ENCODE measurements around the gene SHISAL1. TPM values are rescaled to one million over a fixed set of nuclear protein-coding genes. Genes with fewer than 3 reads are reported as not detected.

Gene SHISAL1
- total and polyA plus RNA-seq, 2 donors (not counting 3 experiments of a cell fraction or from before 2014, with no cell fraction given): 0.01 to 0.07 TPM

DNA sequence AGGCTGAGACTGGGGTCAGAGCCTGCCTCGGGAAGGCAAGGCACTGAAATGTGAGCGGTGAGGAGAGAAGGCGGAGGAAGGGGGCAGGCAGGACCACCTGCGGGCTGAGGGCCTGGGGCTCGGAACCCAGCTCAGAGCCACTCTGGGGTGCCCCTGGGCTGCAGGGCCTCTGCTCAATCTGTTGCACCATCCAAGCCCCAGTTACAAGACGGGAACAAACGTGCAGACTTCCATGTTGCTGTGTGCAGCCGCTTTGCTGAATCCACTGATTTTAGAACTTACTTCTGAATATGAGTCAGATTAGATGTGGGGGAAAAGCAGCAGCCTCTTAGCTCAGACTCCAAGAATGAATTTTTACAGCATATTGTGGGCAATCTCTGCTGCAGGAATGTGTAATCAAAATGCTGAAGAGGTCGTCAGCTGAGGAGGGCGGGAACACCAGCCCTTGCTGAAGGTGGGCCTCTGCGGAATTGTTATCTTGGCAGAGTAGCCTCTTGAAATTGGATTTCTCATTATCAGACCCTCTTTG, 110.4 kb downstream of the SHISAL1 start:
- POLR2A ChIA-PET: no interaction called here
- H3K36me3 ChIP-seq (ENCODE audit: control insufficient read depth in 2 of 2, extremely low read depth in 1 of 2, insufficient read depth in 2 of 2, low read length in 2 of 2): no peaks in the 10 kb centered on the region
- intact Hi-C loops (cut with micrococcal nuclease): no loop called here
- CTCF ChIA-PET: no interaction called here
- no peak for TF ChIP-seq MYC (IDR thresholded peaks at IDR 0.05; ENCODE audit: low read depth, low read length)
- TF ChIP-seq, protein P1, sequence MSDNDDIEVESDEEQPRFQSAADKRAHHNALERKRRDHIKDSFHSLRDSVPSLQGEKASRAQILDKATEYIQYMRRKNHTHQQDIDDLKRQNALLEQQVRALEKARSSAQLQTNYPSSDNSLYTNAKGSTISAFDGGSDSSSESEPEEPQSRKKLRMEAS (IDR thresholded peaks at IDR 0.05; ENCODE audit: insufficient read depth, insufficient read length): no peak
- TF ChIP-seq FOS (IDR thresholded peaks at IDR 0.05; ENCODE audit: borderline replicate concordance, insufficient read depth, low read length): no peak
- H2AFZ ChIP-seq (ENCODE audit: low read depth, low read length): no peak overlapping the region
- no peak overlapping the region for H3K4me3 ChIP-seq (replicated peaks in 1 of 3; ENCODE audit: insufficient read depth in 1 of 3, low read depth in 1 of 3, low read length in 3 of 3)
- H3K27me3 ChIP-seq (ENCODE audit: control insufficient read depth in 2 of 2, insufficient read depth in 2 of 2, low read length in 2 of 2): no peaks in the 10 kb centered on the region
- no peaks in the 10 kb centered on the region for H3K79me2 ChIP-seq (ENCODE audit: control insufficient read depth, insufficient read depth, low read length)
- H3K9me1 ChIP-seq (replicated peaks; ENCODE audit: control insufficient read depth, extremely low read depth, insufficient read depth, low read length): no peaks in the 10 kb centered on the region
- no TSS peak for BruUV-seq (replicated peaks)
- H3K9ac ChIP-seq (replicated peaks; ENCODE audit: extremely low read depth, insufficient read depth, low read length): no peak overlapping the region
- H3K27ac ChIP-seq (ENCODE audit: insufficient read depth, low read depth, low read length): no peak overlapping the region
- FAIRE-seq: no peak
- no peak for DNase-seq (ENCODE audit: low read depth, low spot score)
- H4K20me1 ChIP-seq (replicated peaks; ENCODE audit: control insufficient read depth, extremely low read depth, insufficient read depth, low read length): no peaks in the 10 kb centered on the region
- no peaks in the 10 kb centered on the region for H3K4me1 ChIP-seq (ENCODE audit: control insufficient read depth, extremely low read depth, insufficient read depth, low read length)
- dilution Hi-C loops (cut with MboI; ENCODE audit: extremely low pct_ligation_motif_present, low sequenced_read_pairs): no loop called here
- no peaks in the 10 kb centered on the region for H3K9me3 ChIP-seq (replicated peaks; ENCODE audit: control insufficient read depth, insufficient read depth, low read length)
- H3K4me2 ChIP-seq (ENCODE audit: insufficient read depth, low read length): no peak overlapping the region

DNA sequence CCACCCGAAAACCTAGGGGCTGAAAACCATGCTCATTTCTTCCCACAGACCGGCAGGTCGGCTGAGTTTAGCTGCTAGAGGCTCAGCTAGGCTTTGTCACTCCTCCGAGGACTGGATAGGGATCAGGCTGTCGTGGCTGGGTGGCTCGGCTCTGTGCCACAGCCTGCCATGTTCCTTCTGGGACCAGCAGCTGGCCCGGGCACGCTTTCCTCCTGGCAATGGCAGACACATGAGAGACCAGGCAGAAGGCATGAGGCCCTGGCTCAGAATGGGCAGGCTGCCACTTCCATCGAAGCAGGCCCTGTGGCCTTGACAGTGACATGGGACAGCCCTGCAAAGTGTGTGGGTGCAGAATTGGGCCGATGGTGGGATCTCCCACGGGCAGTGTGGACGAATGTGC, 111.1 kb downstream of the SHISAL1 start:
- no peak overlapping the region for H3K4me3 ChIP-seq (replicated peaks in 1 of 3; ENCODE audit: insufficient read depth in 1 of 3, low read depth in 1 of 3, low read length in 3 of 3)
- DNase-seq (ENCODE audit: low read depth, low spot score) (no peak), FAIRE-seq (no peak)
- no peaks in the 10 kb centered on the region for H3K9me1 ChIP-seq (replicated peaks; ENCODE audit: control insufficient read depth, extremely low read depth, insufficient read depth, low read length)
- no peak for TF ChIP-seq CTCF (IDR thresholded peaks at IDR 0.05; ENCODE audit: extremely low read depth in 1 of 2, insufficient read depth in 1 of 2, low read depth in 1 of 2, low read length in 2 of 2)
- TF ChIP-seq FOS (IDR thresholded peaks at IDR 0.05; ENCODE audit: borderline replicate concordance, insufficient read depth, low read length): no peak
- TF ChIP-seq POLR2AphosphoS5 (IDR thresholded peaks at IDR 0.05; ENCODE audit: insufficient read depth, low read depth, low read length): no peak
- no peak for TF ChIP-seq GATA2 (IDR thresholded peaks at IDR 0.05; ENCODE audit: insufficient read depth, insufficient read length, low read depth, low read length)
- no peak for TF ChIP-seq JUN (IDR thresholded peaks at IDR 0.05; ENCODE audit: borderline replicate concordance, insufficient read depth, insufficient read length, low read depth)
- TF ChIP-seq, protein P1 (IDR thresholded peaks at IDR 0.05; ENCODE audit: insufficient read depth, insufficient read length): no peak
- TF ChIP-seq MYC (IDR thresholded peaks at IDR 0.05; ENCODE audit: low read depth, low read length): no peak
- no peak for TF ChIP-seq EZH2 (IDR thresholded peaks at IDR 0.05; ENCODE audit: borderline replicate concordance, low read depth, low read length, severe bottlenecking)
- TF ChIP-seq POLR2A (IDR thresholded peaks at IDR 0.05; ENCODE audit: low read depth, low read length): no peak
- no peaks in the 10 kb centered on the region for H3K9me3 ChIP-seq (replicated peaks; ENCODE audit: control insufficient read depth, insufficient read depth, low read length)
- no peak overlapping the region for H3K4me2 ChIP-seq (ENCODE audit: insufficient read depth, low read length)
- H4K20me1 ChIP-seq (replicated peaks; ENCODE audit: control insufficient read depth, extremely low read depth, insufficient read depth, low read length): no peaks in the 10 kb centered on the region
- H3K36me3 ChIP-seq (ENCODE audit: control insufficient read depth in 2 of 2, extremely low read depth in 1 of 2, insufficient read depth in 2 of 2, low read length in 2 of 2): no peaks in the 10 kb centered on the region
- no peaks in the 10 kb centered on the region for H3K79me2 ChIP-seq (ENCODE audit: control insufficient read depth, insufficient read depth, low read length)
- H3K27me3 ChIP-seq (ENCODE audit: control insufficient read depth in 2 of 2, insufficient read depth in 2 of 2, low read length in 2 of 2): no peaks in the 10 kb centered on the region
- H3K9ac ChIP-seq (replicated peaks; ENCODE audit: extremely low read depth, insufficient read depth, low read length): no peak overlapping the region
- POLR2A ChIA-PET: no interaction called here
- BruUV-seq (replicated peaks): no TSS peak
- CTCF ChIA-PET: no interaction called here
- intact Hi-C loops (cut with micrococcal nuclease) (no loop called here), dilution Hi-C loops (cut with MboI; ENCODE audit: extremely low pct_ligation_motif_present, low sequenced_read_pairs) (no loop called here)
- H3K4me1 ChIP-seq (ENCODE audit: control insufficient read depth, extremely low read depth, insufficient read depth, low read length): no peaks in the 10 kb centered on the region
- H2AFZ ChIP-seq (ENCODE audit: low read depth, low read length): no peak overlapping the region
- H3K27ac ChIP-seq (ENCODE audit: insufficient read depth, low read depth, low read length): no peak overlapping the region
